Heart right ventricle (tissue), 16 donors: ENCODE results near the gene TTC34. TPM values are rescaled to one million over a fixed set of nuclear protein-coding genes. Genes with fewer than 3 reads are reported as not detected.
A peak's percentile ranks its signal among the peaks of the same experiment; 100 is the strongest.

Source experiments
- ATAC-seq, 8 donors: fragments of 200-7000 bp; cut with Tn5 transposase; one replicate each; pipeline ENCODE4 v1.9.1; 2020; ENCODE audit warnings: mild to moderate bottlenecking in 8 of 8, moderate library complexity in 8 of 8, moderate number of reproducible peaks in 1 of 8
- DNase-seq, 2 donors: peaks; one replicate each; pipeline ENCODE4 v3.0.0-alpha.2; 2020
- H3K27ac ChIP-seq, 10 donors: fragments of 200-600 bp; sonication (generic) in 2 of 10; one replicate each; pipeline versions ENCODE4 v1.5.0 to v1.8.0; 2020 to 2022; ENCODE audit warnings: mild to moderate bottlenecking in 3 of 10
- H3K27me3 ChIP-seq, 7 donors: fragments of 200-600 bp; one replicate each; pipeline ENCODE4 v1.8.0; 2021 to 2022; ENCODE audit warnings: mild to moderate bottlenecking in 2 of 7
- H3K36me3 ChIP-seq, 9 donors: fragments of 200-600 bp; sonication (generic) in 1 of 9; one replicate each; pipeline versions ENCODE4 v1.5.0 to v1.8.0; 2020 to 2022; ENCODE audit warnings: mild to moderate bottlenecking in 2 of 9
- H3K4me1 ChIP-seq, 9 donors: fragments of 200-600 bp; sonication (generic) in 1 of 9; one replicate each; pipeline versions ENCODE4 v1.5.0 to v1.8.0; 2020 to 2022; ENCODE audit warnings: mild to moderate bottlenecking in 4 of 9
- H3K4me3 ChIP-seq, 10 donors: fragments of 200-600 bp; sonication (generic) in 2 of 10; one replicate each; pipeline versions ENCODE4 v1.5.0 to v1.8.0; 2020 to 2022; ENCODE audit warnings: mild to moderate bottlenecking in 7 of 10, moderate library complexity in 2 of 10
- H3K9me3 ChIP-seq, 11 donors: fragments of 200-600 bp in 10 of 11; sonication (generic) in 2 of 11; one replicate each; pipeline versions ENCODE4 v1.5.0 to v1.8.0; 2013 to 2022; ENCODE audit warnings: mild to moderate bottlenecking in 2 of 11, control low read depth in 1 of 11, moderate library complexity in 1 of 11
- WGBS, 2 donors: extraction: QIAGEN DNeasy Blood & Tissue Kit; methylation state at CpG; one replicate each; pipeline ENCODE4 v1.1.7; 2013; ENCODE audit warnings: inconsistent platforms in 1 of 2; 5-methylcytosine and 5-hydroxymethylcytosine counted together
- intact Hi-C, 10 donors: fragments of 100-400 bp; cut with DNase I; formaldehyde crosslinking; loops; one replicate each; pipeline versions ENCODE4 v1.11.1 to v1.14.2; 2022
- polyA plus RNA-seq, 2 donors: library from polyadenylated mRNA; stranded (reverse); fragments of 200-250 nt; gene quantifications; one replicate each; pipeline ENCODE4 v1.2.3, GENCODE V29; 2013
- total RNA-seq, 10 donors: library from RNA; stranded (reverse); fragmentation: NEBNext Ultra II Directional in 3 of 10; extraction: Animal tissue kit (Norgen Biotek cat#: 25700) in 3 of 10; gene quantifications; one replicate each; pipeline versions ENCODE4 v1.2.1 to v1.2.4, GENCODE V29; 2021 to 2023
- TF ChIP-seq, protein P1 (sequence below), 9 donors: fragments of 200-600 bp; sonication (generic) in 2 of 9; IDR thresholded peaks; one replicate each; pipeline versions ENCODE4 v1.5.0 to v1.8.0; 2021 to 2022; ENCODE audit warnings: antibody characterized with exemption in 9 of 9, mild to moderate bottlenecking in 5 of 9, moderate library complexity in 1 of 9
- donor health status: Arrhythmogenic right ventricular cardiomyopathy.
- donor health status: ischemic (EF 13 %, LVEDD 7.1; RV severe dilation, severe dysfunction).
- donor health status: healthy with polysubstance abuse.
- donor health status: DM: no; HTN: yes; CAD: no.
- donor health status: DM: no; HTN: no; CAD: no.
- donor health status: ischemic (EF 25% LVEDD 6.9; RV normal size, moderate dysfunction).
- donor health status: ischemic (EF 25% LVEDD 5.7; RV mildly dilated, moderate dysfunction).
- donor health status: healthy.
- donor health status: DM: yes; HTN: yes; CAD: no.
- donor health status: Ischemic cardiomyopathy.
- donor health status: ischemic (EF 35%, LVEDD 5.7; RV mildly dilated, moderate dysfunction).
- donor health status: nonischemic (EF 11% LVEDD 7.7; RV severe dilation, severe dysfunction).
- donor health status: DM: yes; HTN: yes; CAD: no.
- donor health status: PGD.
- donor health status: ischemic (EF 29% LVEDD 5.4; RV normal size, mild dysfunction).
- donor health status: nonischemic (EF 23%, LVEDD 6.1; RV moderate dilation, normal function).

TTC34 gene
- total and polyA plus RNA-seq, 12 donors, result 0.03 to 0.74 (median 0.42) TPM

DNA sequence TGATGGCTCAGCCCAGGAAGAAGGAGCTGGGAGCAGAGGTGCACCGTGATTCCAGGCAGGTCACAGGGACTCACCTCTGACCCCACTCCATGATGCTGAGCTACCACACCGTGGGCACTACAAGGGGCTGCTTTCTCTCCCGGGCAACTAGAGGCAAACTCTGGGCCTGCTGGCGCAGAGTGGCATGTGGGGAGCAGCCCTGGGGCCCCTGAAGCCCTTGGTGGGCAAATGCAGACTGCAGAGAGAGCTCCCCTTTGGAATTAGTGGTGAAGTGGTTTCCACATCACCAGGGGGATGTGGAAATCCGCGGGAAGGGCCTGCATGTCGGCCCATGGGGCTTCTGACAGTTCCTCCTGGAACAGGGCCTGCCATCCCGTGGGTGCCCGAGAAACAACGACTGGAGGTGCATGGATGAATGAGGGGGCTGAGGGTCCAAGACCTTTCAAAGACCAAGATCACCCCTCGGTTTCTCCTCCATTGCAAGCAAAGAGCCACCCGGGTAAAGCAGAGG, 156.8 kb downstream of the TTC34 start:
- Histone ChIP-seq H3K4me1 (peaks cover 8 to 21% (median 18%) of the 10 kb centered on the region in 9 donors), H3K27ac (no peak overlapping the region), H3K27me3 (no peaks in the 10 kb centered on the region), H3K4me3 (no peak overlapping the region), H3K36me3 (no peaks in the 10 kb centered on the region), H3K9me3 (peaks cover 0 to 35% (median 24%) of the 10 kb centered on the region in 11 donors)
- intact Hi-C loops, result loop anchor here in 8 of 10 donors (10.0 kb wide), 7 partner anchors 50 to 450 kb away; partner anchors contain the start of genes PEX10 (in 3 of the 8), PANK4 (in 2 of the 8), FAAP20 (in 1 of the 8) and PRXL2B (in 1 of the 8)
- TF ChIP-seq, protein P1, sequence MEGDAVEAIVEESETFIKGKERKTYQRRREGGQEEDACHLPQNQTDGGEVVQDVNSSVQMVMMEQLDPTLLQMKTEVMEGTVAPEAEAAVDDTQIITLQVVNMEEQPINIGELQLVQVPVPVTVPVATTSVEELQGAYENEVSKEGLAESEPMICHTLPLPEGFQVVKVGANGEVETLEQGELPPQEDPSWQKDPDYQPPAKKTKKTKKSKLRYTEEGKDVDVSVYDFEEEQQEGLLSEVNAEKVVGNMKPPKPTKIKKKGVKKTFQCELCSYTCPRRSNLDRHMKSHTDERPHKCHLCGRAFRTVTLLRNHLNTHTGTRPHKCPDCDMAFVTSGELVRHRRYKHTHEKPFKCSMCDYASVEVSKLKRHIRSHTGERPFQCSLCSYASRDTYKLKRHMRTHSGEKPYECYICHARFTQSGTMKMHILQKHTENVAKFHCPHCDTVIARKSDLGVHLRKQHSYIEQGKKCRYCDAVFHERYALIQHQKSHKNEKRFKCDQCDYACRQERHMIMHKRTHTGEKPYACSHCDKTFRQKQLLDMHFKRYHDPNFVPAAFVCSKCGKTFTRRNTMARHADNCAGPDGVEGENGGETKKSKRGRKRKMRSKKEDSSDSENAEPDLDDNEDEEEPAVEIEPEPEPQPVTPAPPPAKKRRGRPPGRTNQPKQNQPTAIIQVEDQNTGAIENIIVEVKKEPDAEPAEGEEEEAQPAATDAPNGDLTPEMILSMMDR (IDR thresholded peaks at IDR 0.05), result no peak
- 85 to 86% methylated on average over 12 of the region's 12 CpGs for WGBS, 2 donors
- DNase-seq, result no peak
- ATAC-seq, result no peak

GRCh38 chr1:2644171-2644570, 157.3 kb downstream of the TTC34 start:
- Histone ChIP-seq H3K9me3 (peaks cover 0 to 34% (median 24%) of the 10 kb centered on the region in 11 donors), H3K27me3 (no peaks in the 10 kb centered on the region), H3K4me1 (peaks cover 8 to 21% (median 18%) of the 10 kb centered on the region in 9 donors), H3K36me3 (no peaks in the 10 kb centered on the region), H3K27ac (no peak overlapping the region), H3K4me3 (no peak overlapping the region)
- TF ChIP-seq, protein P1 (IDR thresholded peaks at IDR 0.05), result no peak
- WGBS, 2 donors, result 85 to 88% methylated on average over 14 of the region's 14 CpGs
- no peak for DNase-seq
- ATAC-seq, result no peak
- intact Hi-C loops, result loop anchor here in 8 of 10 donors (10.0 kb wide), 7 partner anchors 49 to 449 kb away; partner anchors contain the start of genes PEX10 (in 3 of the 8), PANK4 (in 2 of the 8), FAAP20 (in 1 of the 8) and PRXL2B (in 1 of the 8)

- H3K9me3 ChIP-seq, result peaks cover 0 to 29% (median 22%) of the 10 kb centered on the region in 11 donors
- H3K4me3 ChIP-seq, result peak overlapping the region; percentile 72 to 98 (median 90)
- WGBS, 2 donors, result 15 to 16% methylated on average over 23 to 24 of the region's 24 CpGs
- peak in 1 of 8 donors; percentile 8 for ATAC-seq
- peak overlapping the region in 4 of 10 donors; percentile 91 to 98 (median 92) for H3K27ac ChIP-seq
- no peaks in the 10 kb centered on the region for H3K27me3 ChIP-seq
- DNase-seq, result no peak
- no peaks in the 10 kb centered on the region for H3K36me3 ChIP-seq
- TF ChIP-seq, protein P1 (IDR thresholded peaks at IDR 0.05), result peak in 1 of 9 donors; percentile 5
- intact Hi-C loops, result loop anchor here in 8 of 10 donors (2.0 to 10.0 kb wide), 8 partner anchors 49 to 449 kb away; partner anchors contain the start of genes PEX10 (in 3 of the 8), PANK4 (in 2 of the 8), FAAP20 (in 1 of the 8) and PRXL2B (in 1 of the 8)
- peaks cover 8 to 21% (median 18%) of the 10 kb centered on the region in 9 donors for H3K4me1 ChIP-seq
Measured at GRCh38 chr1:2643414-2644077, 157.9 kb downstream of the TTC34 start.
